Spleen (tissue), 7 donors: Measurements from ENCODE around the gene TMEM267.

Experiments used
- POLR2A ChIP-seq, 3 donors: fragments of 450-650 bp; IDR thresholded peaks; one replicate each; pipeline ENCODE4 v1.5.1; 2017; ENCODE audit warnings: antibody characterized with exemption in 3 of 3, mild to moderate bottlenecking in 1 of 3
- POLR2AphosphoS5 ChIP-seq, 3 donors: sonication (generic); formaldehyde crosslinking; IDR thresholded peaks; one replicate each; pipeline ENCODE4 v1.5.1; 2017; ENCODE audit warnings: antibody characterized with exemption in 3 of 3
- TF ChIP-seq, protein P1 (sequence below), 11 experiments: fragments of 200-600 bp in 7 of 11; fragments of 450-650 bp in 4 of 11; sonication (generic) in 4 of 11; IDR thresholded peaks in 8 of 11; conservative IDR thresholded peaks in 3 of 11; 1 replicate in 7 of 11; 2 replicates in 4 of 11; pipeline versions ENCODE4 v1.4.0 to v1.8.0; 2016 to 2021; ENCODE audit warnings: antibody characterized with exemption in 11 of 11, inconsistent platforms in 4 of 11, mild to moderate bottlenecking in 1 of 11
- donor health status: DM: no; HTN: no; CAD: no; lungs with moderate emphysema.
- donor health status: DM: no; HTN: no; CAD: no.
- donor health status: DM: no; HTN: no; CAD: no.

DNA sequence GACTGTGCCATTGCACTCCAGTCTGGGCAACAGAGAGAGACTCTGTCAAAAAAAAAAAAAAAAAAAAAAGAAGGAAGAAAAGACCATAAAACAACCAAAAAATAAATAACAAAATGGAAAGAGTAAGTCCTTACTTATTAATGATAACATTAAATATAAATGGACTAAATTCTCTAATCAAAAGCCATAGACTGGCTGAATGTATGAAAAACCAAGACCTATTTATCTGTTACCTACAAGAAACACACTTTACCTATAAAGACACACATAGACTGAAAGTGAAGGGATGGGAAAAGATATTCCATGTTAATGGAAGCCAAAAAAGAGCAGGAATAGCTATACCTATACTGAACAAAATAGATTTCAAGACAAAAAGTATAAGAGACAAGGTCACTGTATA lies 16.6 kb downstream of the TMEM267 start:
- TF ChIP-seq POLR2A (IDR thresholded peaks at IDR 0.05), result no peak
- TF ChIP-seq, protein P1, sequence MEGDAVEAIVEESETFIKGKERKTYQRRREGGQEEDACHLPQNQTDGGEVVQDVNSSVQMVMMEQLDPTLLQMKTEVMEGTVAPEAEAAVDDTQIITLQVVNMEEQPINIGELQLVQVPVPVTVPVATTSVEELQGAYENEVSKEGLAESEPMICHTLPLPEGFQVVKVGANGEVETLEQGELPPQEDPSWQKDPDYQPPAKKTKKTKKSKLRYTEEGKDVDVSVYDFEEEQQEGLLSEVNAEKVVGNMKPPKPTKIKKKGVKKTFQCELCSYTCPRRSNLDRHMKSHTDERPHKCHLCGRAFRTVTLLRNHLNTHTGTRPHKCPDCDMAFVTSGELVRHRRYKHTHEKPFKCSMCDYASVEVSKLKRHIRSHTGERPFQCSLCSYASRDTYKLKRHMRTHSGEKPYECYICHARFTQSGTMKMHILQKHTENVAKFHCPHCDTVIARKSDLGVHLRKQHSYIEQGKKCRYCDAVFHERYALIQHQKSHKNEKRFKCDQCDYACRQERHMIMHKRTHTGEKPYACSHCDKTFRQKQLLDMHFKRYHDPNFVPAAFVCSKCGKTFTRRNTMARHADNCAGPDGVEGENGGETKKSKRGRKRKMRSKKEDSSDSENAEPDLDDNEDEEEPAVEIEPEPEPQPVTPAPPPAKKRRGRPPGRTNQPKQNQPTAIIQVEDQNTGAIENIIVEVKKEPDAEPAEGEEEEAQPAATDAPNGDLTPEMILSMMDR (IDR thresholded peaks at IDR 0.05 in 8 of 11, conservative IDR thresholded peaks at IDR 0.05 in 3 of 11), result no peak
- no peak for TF ChIP-seq POLR2AphosphoS5 (IDR thresholded peaks at IDR 0.05)
